GM23338 (cell line): Measurements from ENCODE around the gene S100A14.

Source experiments
- CTCF ChIP-seq, 2 experiments: fragments of 200-600 bp in 1 of 2; sonication (generic) in 1 of 2; conservative IDR thresholded peaks; 2 replicates each; pipeline versions ENCODE4 v1.5.1 to v1.6.1; 2016 to 2017; ENCODE audit warnings: antibody characterized with exemption in 2 of 2, low read depth in 2 of 2, mild to moderate bottlenecking in 2 of 2, moderate library complexity in 1 of 2
- EZH2phosphoT487 ChIP-seq: fragments of 200-600 bp; sonication (generic); IDR thresholded peaks from one replicate; pipeline ENCODE4 v1.8.1; 2018; ENCODE audit warnings: antibody characterized with exemption; ENCODE audit not compliant: unreplicated experiment
- STAT1 ChIP-seq: IDR thresholded peaks from one replicate; pipeline ENCODE4 v1.6.1; 2016; ENCODE audit warnings: antibody characterized with exemption; ENCODE audit not compliant: unreplicated experiment
- ZNF331 ChIP-seq: fragments of 250-450 bp; sonication (Bioruptor Pico); IDR thresholded peaks from 2 replicates; pipeline ENCODE4 v1.5.0; 2020; ENCODE audit warnings: low read depth, mild to moderate bottlenecking, moderate library complexity
- TF ChIP-seq, protein P1 (sequence below): IDR thresholded peaks from one replicate; pipeline ENCODE4 v1.6.1; 2018; ENCODE audit warnings: antibody characterized with exemption; ENCODE audit not compliant: unreplicated experiment

DNA sequence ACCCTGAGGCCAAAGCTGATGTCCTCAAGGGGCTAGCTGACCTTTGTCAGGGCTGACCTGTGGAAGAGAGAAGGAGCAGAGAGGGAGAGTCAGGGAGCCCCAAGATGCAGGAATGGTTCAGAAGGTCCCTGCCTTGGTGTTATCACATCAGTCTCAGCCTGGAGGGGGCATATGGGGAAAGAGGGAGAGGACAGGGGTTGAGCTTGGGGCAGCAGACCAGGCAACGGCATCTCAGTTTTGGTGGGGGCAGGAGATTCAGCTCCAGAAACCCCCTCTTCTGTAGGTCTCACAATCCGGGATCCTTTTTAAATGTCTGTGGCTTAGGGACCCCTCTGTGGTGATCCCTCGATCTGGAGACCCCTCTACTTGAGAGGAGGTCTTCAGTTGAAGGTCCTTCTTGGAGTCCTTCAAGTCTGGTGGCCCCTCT, 10.4 kb upstream of the S100A14 start:
- TF ChIP-seq CTCF (conservative IDR thresholded peaks at IDR 0.05; ENCODE audit: low read depth in 2 of 2) (no peak), STAT1 (no peak), ZNF331 (CRISPR knock-in tag) (no peak), EZH2phosphoT487 (no peak)
- TF ChIP-seq, protein P1, sequence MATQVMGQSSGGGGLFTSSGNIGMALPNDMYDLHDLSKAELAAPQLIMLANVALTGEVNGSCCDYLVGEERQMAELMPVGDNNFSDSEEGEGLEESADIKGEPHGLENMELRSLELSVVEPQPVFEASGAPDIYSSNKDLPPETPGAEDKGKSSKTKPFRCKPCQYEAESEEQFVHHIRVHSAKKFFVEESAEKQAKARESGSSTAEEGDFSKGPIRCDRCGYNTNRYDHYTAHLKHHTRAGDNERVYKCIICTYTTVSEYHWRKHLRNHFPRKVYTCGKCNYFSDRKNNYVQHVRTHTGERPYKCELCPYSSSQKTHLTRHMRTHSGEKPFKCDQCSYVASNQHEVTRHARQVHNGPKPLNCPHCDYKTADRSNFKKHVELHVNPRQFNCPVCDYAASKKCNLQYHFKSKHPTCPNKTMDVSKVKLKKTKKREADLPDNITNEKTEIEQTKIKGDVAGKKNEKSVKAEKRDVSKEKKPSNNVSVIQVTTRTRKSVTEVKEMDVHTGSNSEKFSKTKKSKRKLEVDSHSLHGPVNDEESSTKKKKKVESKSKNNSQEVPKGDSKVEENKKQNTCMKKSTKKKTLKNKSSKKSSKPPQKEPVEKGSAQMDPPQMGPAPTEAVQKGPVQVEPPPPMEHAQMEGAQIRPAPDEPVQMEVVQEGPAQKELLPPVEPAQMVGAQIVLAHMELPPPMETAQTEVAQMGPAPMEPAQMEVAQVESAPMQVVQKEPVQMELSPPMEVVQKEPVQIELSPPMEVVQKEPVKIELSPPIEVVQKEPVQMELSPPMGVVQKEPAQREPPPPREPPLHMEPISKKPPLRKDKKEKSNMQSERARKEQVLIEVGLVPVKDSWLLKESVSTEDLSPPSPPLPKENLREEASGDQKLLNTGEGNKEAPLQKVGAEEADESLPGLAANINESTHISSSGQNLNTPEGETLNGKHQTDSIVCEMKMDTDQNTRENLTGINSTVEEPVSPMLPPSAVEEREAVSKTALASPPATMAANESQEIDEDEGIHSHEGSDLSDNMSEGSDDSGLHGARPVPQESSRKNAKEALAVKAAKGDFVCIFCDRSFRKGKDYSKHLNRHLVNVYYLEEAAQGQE = no peak
